ENCODE measurements around the gene ALDH9A1.

DNA sequence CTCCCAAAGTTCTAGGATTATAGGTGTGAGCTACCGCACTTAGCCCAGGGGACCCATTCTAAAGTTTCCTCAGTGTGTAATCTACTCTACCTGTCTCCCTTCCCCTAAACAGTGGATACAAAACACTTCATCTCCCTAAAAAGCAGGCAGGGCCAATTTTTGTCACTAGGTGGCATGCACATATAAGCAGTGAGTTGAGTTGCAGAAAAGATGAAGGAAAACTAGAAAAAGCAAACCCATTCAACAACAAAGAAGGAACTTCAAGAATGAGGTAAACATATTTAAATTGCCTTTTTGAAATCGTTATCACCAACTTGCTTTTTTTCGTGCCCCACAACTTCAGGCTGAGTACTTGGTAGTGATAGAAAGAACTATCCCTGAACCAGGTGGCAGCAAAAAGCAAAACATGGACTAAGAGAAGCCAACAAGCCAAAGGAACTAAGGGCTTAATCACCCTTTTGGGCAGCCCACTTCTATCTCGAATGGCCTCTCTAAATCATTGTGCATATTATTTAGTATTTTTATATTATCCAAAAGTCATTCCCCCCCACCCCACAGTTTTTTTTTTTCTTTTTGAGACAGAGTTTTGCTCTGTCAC is 19.7 kb upstream of the ALDH9A1 start:
- TF ChIP-seq, protein P1, sequence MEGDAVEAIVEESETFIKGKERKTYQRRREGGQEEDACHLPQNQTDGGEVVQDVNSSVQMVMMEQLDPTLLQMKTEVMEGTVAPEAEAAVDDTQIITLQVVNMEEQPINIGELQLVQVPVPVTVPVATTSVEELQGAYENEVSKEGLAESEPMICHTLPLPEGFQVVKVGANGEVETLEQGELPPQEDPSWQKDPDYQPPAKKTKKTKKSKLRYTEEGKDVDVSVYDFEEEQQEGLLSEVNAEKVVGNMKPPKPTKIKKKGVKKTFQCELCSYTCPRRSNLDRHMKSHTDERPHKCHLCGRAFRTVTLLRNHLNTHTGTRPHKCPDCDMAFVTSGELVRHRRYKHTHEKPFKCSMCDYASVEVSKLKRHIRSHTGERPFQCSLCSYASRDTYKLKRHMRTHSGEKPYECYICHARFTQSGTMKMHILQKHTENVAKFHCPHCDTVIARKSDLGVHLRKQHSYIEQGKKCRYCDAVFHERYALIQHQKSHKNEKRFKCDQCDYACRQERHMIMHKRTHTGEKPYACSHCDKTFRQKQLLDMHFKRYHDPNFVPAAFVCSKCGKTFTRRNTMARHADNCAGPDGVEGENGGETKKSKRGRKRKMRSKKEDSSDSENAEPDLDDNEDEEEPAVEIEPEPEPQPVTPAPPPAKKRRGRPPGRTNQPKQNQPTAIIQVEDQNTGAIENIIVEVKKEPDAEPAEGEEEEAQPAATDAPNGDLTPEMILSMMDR (IDR thresholded peaks at IDR 0.05): no peak
- no peak for TF ChIP-seq POLR2A (IDR thresholded peaks at IDR 0.05)
